Panc1 (cell line): ENCODE data around the gene RAB7A. TPM values are rescaled to one million over a fixed set of nuclear protein-coding genes. Genes with fewer than 3 reads are reported as not detected.
"Not testable (repeated sequence)": the region's sequence is repeated elsewhere in the genome, so short reads cannot be mapped to it uniquely, and the experiment has no call there.

ENCODE experiments used
- ATAC-seq: fragments of 200-7000 bp; cut with Tn5 transposase; 2 replicates; pipeline ENCODE4 v1.9.1; 2020; ENCODE audit warnings: mild to moderate bottlenecking, moderate library complexity
- BruUV-seq: library from RNA; stranded (reverse); fragments of 400-500 nt; replicated peaks from 2 replicates; lab custom pipeline; 2021; lab: Mats Ljungman, UMichigan
- CTCF ChIA-PET: fragments of 300-600 bp; sonication (Branson Sonifier 250); formaldehyde crosslinking; loops from one replicate; lab custom pipeline; 2022; ENCODE audit warnings: antibody characterized with exemption; lab: Charles Lee
- POLR2A ChIA-PET: fragments of 300-600 bp; sonication (Branson Sonifier 250); formaldehyde crosslinking; loops from one replicate; lab custom pipeline; 2022; ENCODE audit warnings: antibody characterized with exemption; lab: Charles Lee
- DNase-seq: peaks from one replicate; pipeline ENCODE4 v3.0.0-alpha.2; 2010; ENCODE audit warnings: low read depth, low spot score
- H3K27ac ChIP-seq: 2 replicates; pipeline ENCODE4 v1.5.1; 2011; ENCODE audit warnings: mild to moderate bottlenecking, low read length, inconsistent platforms
- H3K27me3 ChIP-seq: fragments of 200-500 bp; sonication (Bioruptor generic); 2 replicates; pipeline ENCODE4 v1.6.0; 2014; ENCODE audit warnings: low read length, inconsistent platforms; ENCODE audit not compliant: control insufficient read depth, insufficient read depth
- H3K36me3 ChIP-seq: fragments of 200-500 bp; sonication (Bioruptor generic); 2 replicates; pipeline ENCODE4 v1.5.1; 2014; ENCODE audit warnings: inconsistent platforms, mild to moderate bottlenecking, low read length, moderate library complexity; ENCODE audit not compliant: control insufficient read depth, insufficient read depth
- H3K4me1 ChIP-seq: 2 replicates; pipeline ENCODE4 v1.5.1; 2011; ENCODE audit warnings: inconsistent platforms, mild to moderate bottlenecking, low read length, moderate library complexity; ENCODE audit not compliant: control insufficient read depth, insufficient read depth
- H3K4me3 ChIP-seq, 2 experiments: 2 replicates each; pipeline ENCODE4 v1.5.1; 2011 to 2012; ENCODE audit warnings: low read depth in 2 of 2, low read length in 2 of 2, mild to moderate bottlenecking in 2 of 2, inconsistent platforms in 1 of 2, moderate library complexity in 1 of 2
- H3K9me3 ChIP-seq: fragments of 200-500 bp; sonication (Bioruptor generic); 2 replicates; pipeline ENCODE4 v1.5.1; 2014; ENCODE audit warnings: low read depth, mild to moderate bottlenecking, inconsistent platforms, low read length, moderate library complexity; ENCODE audit not compliant: control insufficient read depth, insufficient read depth
- CTCF ChIP-seq: fragments of 450-650 bp; IDR thresholded peaks from 2 replicates; pipeline ENCODE4 v1.5.1; 2017; ENCODE audit warnings: mild to moderate bottlenecking
- POLR2AphosphoS5 ChIP-seq: IDR thresholded peaks from 2 replicates; pipeline ENCODE4 v1.6.1; 2012; ENCODE audit warnings: mild to moderate bottlenecking, low read depth, low read length, moderate library complexity
- REST ChIP-seq, 2 experiments: IDR thresholded peaks; 2 replicates each; pipeline ENCODE4 v1.6.1; 2011 to 2012; ENCODE audit warnings: low read depth in 2 of 2, control low read depth in 1 of 2, low read length in 1 of 2, mild to moderate bottlenecking in 1 of 2, moderate library complexity in 1 of 2; ENCODE audit not compliant: insufficient read depth in 1 of 2
- SIN3A ChIP-seq: IDR thresholded peaks from 2 replicates; pipeline ENCODE4 v1.6.1; 2012; ENCODE audit warnings: low read depth, mild to moderate bottlenecking, low read length, moderate library complexity, borderline replicate concordance; ENCODE audit not compliant: insufficient read depth
- TCF7L2 ChIP-seq: IDR thresholded peaks from 2 replicates; pipeline ENCODE4 v1.6.1; 2011; ENCODE audit warnings: mild to moderate bottlenecking, low read depth, low read length, inconsistent platforms
- in situ Hi-C: cut with HindIII; loops from 2 replicates; pipeline ENCODE4 v1.10.0; 2016; ENCODE audit warnings: low sequenced_read_pairs, low pct_unique_long_range_greater_than_20kb
- intact Hi-C: fragments of 100-400 bp; cut with micrococcal nuclease; formaldehyde crosslinking; loops from one replicate; pipeline ENCODE4 v1.10.0; 2022; ENCODE audit not compliant: unreplicated experiment
- total RNA-seq: library from RNA; stranded (reverse); gene quantifications from one replicate; pipeline ENCODE4 v1.2.1, GENCODE V29; 2021; ENCODE audit not compliant: unreplicated experiment

Gene RAB7A
- total RNA-seq, 1 experiment from 2014 or later: 386 TPM

- Histone ChIP-seq H3K27ac (no peak overlapping the region), H3K9me3 (no peaks in the 10 kb centered on the region), H3K4me3 (no peak overlapping the region), H3K4me1 (peaks cover 13% of the 10 kb centered on the region), H3K36me3 (no peaks in the 10 kb centered on the region), H3K27me3 (no peaks in the 10 kb centered on the region)
- in situ Hi-C loops (no loop called here), intact Hi-C loops (no loop called here)
- no peak for TF ChIP-seq CTCF
- no peak for ATAC-seq
- no TSS peak for BruUV-seq
- no peak for DNase-seq
- ChIA-PET CTCF (no interaction called here), POLR2A (interaction anchor here (0.7 kb wide), 1 partner anchor 83 kb away, joined by 8 read pairs; no protein-coding TSS in a partner anchor)
These were observed 42.5 kb downstream of the RAB7A start for GRCh38 chr3:128768471-128768870.

GRCh38 chr3:128770387-128770786, 44.4 kb downstream of the RAB7A start:
- in situ Hi-C loops (no loop called here), intact Hi-C loops (no loop called here)
- Histone ChIP-seq H3K27me3 (no peaks in the 10 kb centered on the region), H3K9me3 (no peaks in the 10 kb centered on the region), H3K27ac (no peak overlapping the region), H3K4me1 (peaks cover 18% of the 10 kb centered on the region), H3K36me3 (no peaks in the 10 kb centered on the region), H3K4me3 (no peak overlapping the region)
- CTCF ChIA-PET: no interaction called here
- no peak for ATAC-seq
- DNase-seq: no peak
- TF ChIP-seq REST (IDR thresholded peaks at IDR 0.05; ENCODE audit: insufficient read depth in 1 of 2, low read depth in 2 of 2, low read length in 1 of 2) (no peak), TCF7L2 (no peak), SIN3A (no peak), POLR2AphosphoS5 (no peak), CTCF (no peak)
- POLR2A ChIA-PET: interaction anchor here (0.5 kb wide), 1 partner anchor 13 kb away, joined by 8 read pairs; no protein-coding TSS in a partner anchor
- BruUV-seq: TSS peak; percentile 8

- intact Hi-C loops, H3K36me3 ChIP-seq, H3K9me3 ChIP-seq, H3K27me3 ChIP-seq, BruUV-seq, H3K27ac ChIP-seq, ATAC-seq, DNase-seq, in situ Hi-C loops, POLR2A ChIA-PET, H3K4me3 ChIP-seq, CTCF ChIA-PET: not testable (repeated sequence)
- H3K4me1 ChIP-seq: peaks cover 11% of the 10 kb centered on the region
These were observed 47.2 kb downstream of the RAB7A start for GRCh38 chr3:128773189-128773588.

- H3K27me3 ChIP-seq, intact Hi-C loops, CTCF ChIA-PET, H3K36me3 ChIP-seq, in situ Hi-C loops, DNase-seq, BruUV-seq, H3K9me3 ChIP-seq, H3K27ac ChIP-seq, ATAC-seq, H3K4me3 ChIP-seq, POLR2A ChIA-PET: not testable (repeated sequence)
- peaks cover 13% of the 10 kb centered on the region for H3K4me1 ChIP-seq
These were observed 47.6 kb downstream of the RAB7A start for GRCh38 chr3:128773592-128773991.
